Vagina (tissue), 2 donors: Measurements from ENCODE around the gene G3BP1.

ENCODE experiments used
- POLR2A ChIP-seq, 2 donors: fragments of 450-650 bp; IDR thresholded peaks; one replicate each; pipeline ENCODE4 v1.6.1; 2017; ENCODE audit warnings: antibody characterized with exemption in 2 of 2, mild to moderate bottlenecking in 2 of 2, moderate library complexity in 2 of 2
- POLR2AphosphoS5 ChIP-seq, 2 donors: sonication (generic); formaldehyde crosslinking; IDR thresholded peaks; one replicate each; pipeline ENCODE4 v1.9.0; 2017; ENCODE audit warnings: antibody characterized with exemption in 2 of 2, mild to moderate bottlenecking in 2 of 2, low read depth in 1 of 2; ENCODE audit not compliant: insufficient read depth in 1 of 2
- TF ChIP-seq, protein P1 (sequence below), 3 experiments: fragments of 450-650 bp in 2 of 3; fragments of 200-600 bp in 1 of 3; sonication (generic) in 1 of 3; IDR thresholded peaks; one replicate each; pipeline ENCODE4 v1.5.1; 2017 to 2019; ENCODE audit warnings: antibody characterized with exemption in 3 of 3, mild to moderate bottlenecking in 2 of 3, moderate library complexity in 2 of 3

DNA sequence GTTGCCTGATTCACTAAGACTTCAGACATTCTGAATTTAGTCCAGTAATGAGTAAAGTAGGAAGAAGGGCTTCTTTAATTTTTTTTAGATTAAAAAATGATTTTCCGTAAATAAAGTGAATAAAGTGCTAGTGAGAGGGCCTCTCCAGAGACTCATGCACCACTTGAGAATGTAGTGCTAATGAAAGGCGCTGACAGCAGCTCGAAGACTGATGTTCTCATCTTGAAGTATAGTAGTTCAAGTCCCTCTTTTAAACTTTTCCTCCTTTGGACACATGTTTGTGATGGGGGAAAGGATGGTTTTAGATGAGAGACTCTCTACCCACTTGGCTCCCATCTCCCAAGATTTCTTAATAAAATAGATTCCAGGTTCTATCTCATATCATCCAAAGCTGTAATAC is 48.5 kb downstream of the G3BP1 start:
- TF ChIP-seq, protein P1, sequence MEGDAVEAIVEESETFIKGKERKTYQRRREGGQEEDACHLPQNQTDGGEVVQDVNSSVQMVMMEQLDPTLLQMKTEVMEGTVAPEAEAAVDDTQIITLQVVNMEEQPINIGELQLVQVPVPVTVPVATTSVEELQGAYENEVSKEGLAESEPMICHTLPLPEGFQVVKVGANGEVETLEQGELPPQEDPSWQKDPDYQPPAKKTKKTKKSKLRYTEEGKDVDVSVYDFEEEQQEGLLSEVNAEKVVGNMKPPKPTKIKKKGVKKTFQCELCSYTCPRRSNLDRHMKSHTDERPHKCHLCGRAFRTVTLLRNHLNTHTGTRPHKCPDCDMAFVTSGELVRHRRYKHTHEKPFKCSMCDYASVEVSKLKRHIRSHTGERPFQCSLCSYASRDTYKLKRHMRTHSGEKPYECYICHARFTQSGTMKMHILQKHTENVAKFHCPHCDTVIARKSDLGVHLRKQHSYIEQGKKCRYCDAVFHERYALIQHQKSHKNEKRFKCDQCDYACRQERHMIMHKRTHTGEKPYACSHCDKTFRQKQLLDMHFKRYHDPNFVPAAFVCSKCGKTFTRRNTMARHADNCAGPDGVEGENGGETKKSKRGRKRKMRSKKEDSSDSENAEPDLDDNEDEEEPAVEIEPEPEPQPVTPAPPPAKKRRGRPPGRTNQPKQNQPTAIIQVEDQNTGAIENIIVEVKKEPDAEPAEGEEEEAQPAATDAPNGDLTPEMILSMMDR (IDR thresholded peaks at IDR 0.05) = no peak
- TF ChIP-seq POLR2A (IDR thresholded peaks at IDR 0.05) (no peak), POLR2AphosphoS5 (IDR thresholded peaks at IDR 0.05; ENCODE audit: insufficient read depth in 1 of 2, low read depth in 1 of 2) (no peak)
